ENCODE measurements around the gene CARMIL1.

CARMIL1 gene

DNA sequence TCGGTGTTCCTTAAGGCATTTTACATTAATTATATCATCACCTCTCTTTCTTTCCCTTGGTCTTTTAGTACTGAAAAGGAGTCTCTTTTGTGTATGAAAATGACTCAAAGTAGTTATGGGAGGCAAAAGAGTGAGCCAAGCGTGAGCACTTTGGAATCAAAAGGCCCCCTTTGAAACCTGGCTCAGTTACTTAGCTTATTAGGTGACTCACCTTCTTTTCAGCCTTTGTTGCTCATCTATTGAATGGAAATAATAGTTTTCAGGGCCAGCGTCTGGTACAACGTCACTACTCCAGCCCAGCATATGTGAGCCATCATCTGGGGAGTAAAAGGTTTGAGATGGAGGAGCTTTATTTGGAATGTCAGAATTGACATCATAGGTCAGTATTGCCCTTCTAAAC is 225.5 kb downstream of the CARMIL1 start:
- H3K4me3 ChIP-seq (ENCODE audit: low read depth in 1 of 2, low read length in 2 of 2): no peak overlapping the region

GRCh38 chr6:25506020-25506419 is 226.8 kb downstream of the CARMIL1 start:
- H3K4me3 ChIP-seq (ENCODE audit: low read depth in 1 of 2, low read length in 2 of 2): no peak overlapping the region
- no peak overlapping the region for H3K27ac ChIP-seq (ENCODE audit: low read depth, low read length)
- H3K27me3 ChIP-seq (ENCODE audit: control insufficient read depth in 1 of 2, insufficient read depth in 2 of 2, low read length in 2 of 2): no peaks in the 10 kb centered on the region
- no peaks in the 10 kb centered on the region for H3K4me1 ChIP-seq (ENCODE audit: insufficient read depth, low read length)
- no peak overlapping the region for H3K9ac ChIP-seq (ENCODE audit: low read length)
- no peaks in the 10 kb centered on the region for H3K9me3 ChIP-seq (ENCODE audit: low read length)
- H3K36me3 ChIP-seq (ENCODE audit: insufficient read depth, low read length): no peaks in the 10 kb centered on the region

More for the DNA sequence above, 225.5 kb downstream of the CARMIL1 start:
- no peak overlapping the region for H3K9ac ChIP-seq (ENCODE audit: low read length)
- no peaks in the 10 kb centered on the region for H3K36me3 ChIP-seq (ENCODE audit: insufficient read depth, low read length)
- no peaks in the 10 kb centered on the region for H3K4me1 ChIP-seq (ENCODE audit: insufficient read depth, low read length)
- H3K9me3 ChIP-seq (ENCODE audit: low read length): no peaks in the 10 kb centered on the region
- H3K27me3 ChIP-seq (ENCODE audit: control insufficient read depth in 1 of 2, insufficient read depth in 2 of 2, low read length in 2 of 2): no peaks in the 10 kb centered on the region
- H3K27ac ChIP-seq (ENCODE audit: low read depth, low read length): no peak overlapping the region

- Histone ChIP-seq H3K27me3 (ENCODE audit: control insufficient read depth in 1 of 2, insufficient read depth in 2 of 2, low read length in 2 of 2) (no peaks in the 10 kb centered on the region), H3K9me3 (ENCODE audit: low read length) (no peaks in the 10 kb centered on the region), H3K4me1 (ENCODE audit: insufficient read depth, low read length) (no peaks in the 10 kb centered on the region), H3K27ac (ENCODE audit: low read depth, low read length) (no peak overlapping the region), H3K36me3 (ENCODE audit: insufficient read depth, low read length) (no peaks in the 10 kb centered on the region), H3K4me3 (ENCODE audit: low read depth in 1 of 2, low read length in 2 of 2) (no peak overlapping the region), H3K9ac (ENCODE audit: low read length) (no peak overlapping the region)
Measured at GRCh38 chr6:25508051-25508450, 228.9 kb downstream of the CARMIL1 start.

DNA sequence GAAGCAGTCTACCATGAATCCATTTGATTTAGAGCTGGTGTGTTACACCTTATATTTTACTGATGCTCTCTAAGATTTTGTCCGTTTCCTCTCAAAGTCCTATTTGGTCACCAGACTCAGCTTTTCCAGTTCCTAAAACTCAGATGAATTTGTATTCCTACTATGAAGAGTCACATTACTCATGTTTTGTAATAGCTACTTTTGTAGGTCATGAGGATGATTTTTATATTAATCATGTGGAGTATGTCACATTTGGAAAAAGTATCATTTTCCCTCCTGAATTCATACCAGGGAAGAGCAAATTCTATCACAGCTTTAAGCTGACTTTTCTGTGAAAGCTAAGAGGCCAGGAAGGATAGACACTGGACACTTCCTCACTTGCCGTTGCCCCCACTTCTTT is 232.2 kb downstream of the CARMIL1 start:
- H3K36me3 ChIP-seq (ENCODE audit: insufficient read depth, low read length): no peaks in the 10 kb centered on the region
- no peak overlapping the region for H3K4me3 ChIP-seq (ENCODE audit: low read depth in 1 of 2, low read length in 2 of 2)
- H3K4me1 ChIP-seq (ENCODE audit: insufficient read depth, low read length): no peaks in the 10 kb centered on the region
- H3K9ac ChIP-seq (ENCODE audit: low read length): no peak overlapping the region
- H3K9me3 ChIP-seq (ENCODE audit: low read length): no peaks in the 10 kb centered on the region
- no peaks in the 10 kb centered on the region for H3K27me3 ChIP-seq (ENCODE audit: control insufficient read depth in 1 of 2, insufficient read depth in 2 of 2, low read length in 2 of 2)
- H3K27ac ChIP-seq (ENCODE audit: low read depth, low read length): no peak overlapping the region

- Histone ChIP-seq H3K27ac (ENCODE audit: low read depth, low read length) (no peak overlapping the region), H3K4me1 (ENCODE audit: insufficient read depth, low read length) (no peaks in the 10 kb centered on the region), H3K27me3 (ENCODE audit: control insufficient read depth in 1 of 2, insufficient read depth in 2 of 2, low read length in 2 of 2) (no peaks in the 10 kb centered on the region), H3K4me3 (ENCODE audit: low read depth in 1 of 2, low read length in 2 of 2) (no peak overlapping the region), H3K9ac (ENCODE audit: low read length) (no peak overlapping the region), H3K9me3 (ENCODE audit: low read length) (no peaks in the 10 kb centered on the region), H3K36me3 (ENCODE audit: insufficient read depth, low read length) (no peaks in the 10 kb centered on the region)
Measured at GRCh38 chr6:25512560-25512959, 233.4 kb downstream of the CARMIL1 start.

DNA sequence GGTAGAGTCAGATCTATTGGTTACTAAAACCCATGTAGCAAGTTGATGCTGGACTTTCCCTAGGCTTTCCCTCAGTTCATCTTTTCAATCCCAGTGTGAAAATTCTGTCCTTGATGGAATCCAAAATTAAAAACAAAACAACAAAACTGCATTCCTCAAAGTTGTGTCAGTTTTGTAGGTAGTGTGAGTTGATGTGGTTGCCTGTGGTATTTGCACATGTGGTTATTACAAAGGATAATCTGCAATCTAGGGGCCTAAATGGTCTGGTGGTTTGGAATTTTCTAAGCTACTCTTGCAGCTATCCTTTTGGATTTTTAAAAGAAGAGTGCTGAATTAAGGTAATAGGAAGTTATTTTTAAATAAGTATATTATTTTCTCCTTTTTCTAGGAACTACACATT is 240.7 kb downstream of the CARMIL1 start:
- Histone ChIP-seq H3K27ac (ENCODE audit: low read depth, low read length) (no peak overlapping the region), H3K4me3 (ENCODE audit: low read depth in 1 of 2, low read length in 2 of 2) (no peak overlapping the region)

DNA sequence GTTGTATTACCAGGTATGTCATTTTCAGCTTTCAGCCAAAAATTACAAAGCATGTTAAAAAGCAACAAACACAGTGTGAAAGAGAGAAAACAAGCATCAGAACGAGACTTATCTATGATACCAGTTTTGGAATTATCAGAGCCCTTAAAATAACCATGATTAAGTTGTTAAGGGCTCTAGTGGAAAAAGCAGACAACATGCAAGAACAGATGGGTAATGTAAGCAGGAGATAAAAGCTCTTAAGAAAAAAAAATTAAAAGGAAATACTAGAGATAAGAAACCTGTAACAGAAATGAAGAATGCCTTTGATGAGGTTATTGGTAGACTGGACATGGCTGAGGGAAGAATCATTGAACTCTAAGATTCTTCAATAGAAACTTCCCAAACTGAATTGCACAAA is 245.4 kb downstream of the CARMIL1 start:
- no peaks in the 10 kb centered on the region for H3K9me3 ChIP-seq (ENCODE audit: low read length)
- no peaks in the 10 kb centered on the region for H3K36me3 ChIP-seq (ENCODE audit: insufficient read depth, low read length)
- H3K27me3 ChIP-seq (ENCODE audit: control insufficient read depth in 1 of 2, insufficient read depth in 2 of 2, low read length in 2 of 2): no peaks in the 10 kb centered on the region
- no peak overlapping the region for H3K27ac ChIP-seq (ENCODE audit: low read depth, low read length)
- H3K9ac ChIP-seq (ENCODE audit: low read length): no peak overlapping the region
- no peak overlapping the region for H3K4me3 ChIP-seq (ENCODE audit: low read depth in 1 of 2, low read length in 2 of 2)
- no peaks in the 10 kb centered on the region for H3K4me1 ChIP-seq (ENCODE audit: insufficient read depth, low read length)

More for the DNA sequence above, 240.7 kb downstream of the CARMIL1 start:
- Histone ChIP-seq H3K4me1 (ENCODE audit: insufficient read depth, low read length) (no peaks in the 10 kb centered on the region), H3K27me3 (ENCODE audit: control insufficient read depth in 1 of 2, insufficient read depth in 2 of 2, low read length in 2 of 2) (no peaks in the 10 kb centered on the region), H3K9ac (ENCODE audit: low read length) (no peak overlapping the region), H3K36me3 (ENCODE audit: insufficient read depth, low read length) (no peaks in the 10 kb centered on the region), H3K9me3 (ENCODE audit: low read length) (no peaks in the 10 kb centered on the region)

GRCh38 chr6:25525078-25525477 is 245.9 kb downstream of the CARMIL1 start:
- H3K4me3 ChIP-seq (ENCODE audit: low read depth in 1 of 2, low read length in 2 of 2): no peak overlapping the region
- no peak overlapping the region for H3K9ac ChIP-seq (ENCODE audit: low read length)
- no peaks in the 10 kb centered on the region for H3K9me3 ChIP-seq (ENCODE audit: low read length)
- no peaks in the 10 kb centered on the region for H3K4me1 ChIP-seq (ENCODE audit: insufficient read depth, low read length)
- H3K27me3 ChIP-seq (ENCODE audit: control insufficient read depth in 1 of 2, insufficient read depth in 2 of 2, low read length in 2 of 2): no peaks in the 10 kb centered on the region
- H3K36me3 ChIP-seq (ENCODE audit: insufficient read depth, low read length): no peaks in the 10 kb centered on the region
- no peak overlapping the region for H3K27ac ChIP-seq (ENCODE audit: low read depth, low read length)

- H3K27ac ChIP-seq (ENCODE audit: low read depth, low read length): no peak overlapping the region
- H3K4me1 ChIP-seq (ENCODE audit: insufficient read depth, low read length): no peaks in the 10 kb centered on the region
- H3K36me3 ChIP-seq (ENCODE audit: insufficient read depth, low read length): no peaks in the 10 kb centered on the region
- H3K9me3 ChIP-seq (ENCODE audit: low read length): no peaks in the 10 kb centered on the region
- H3K9ac ChIP-seq (ENCODE audit: low read length): no peak overlapping the region
- H3K4me3 ChIP-seq (ENCODE audit: low read depth in 1 of 2, low read length in 2 of 2): no peak overlapping the region
- no peaks in the 10 kb centered on the region for H3K27me3 ChIP-seq (ENCODE audit: control insufficient read depth in 1 of 2, insufficient read depth in 2 of 2, low read length in 2 of 2)
Measured at GRCh38 chr6:25534942-25535631, 255.9 kb downstream of the CARMIL1 start.

- Histone ChIP-seq H3K4me3 (ENCODE audit: low read depth in 1 of 2, low read length in 2 of 2) (no peak overlapping the region), H3K27me3 (ENCODE audit: control insufficient read depth in 1 of 2, insufficient read depth in 2 of 2, low read length in 2 of 2) (no peaks in the 10 kb centered on the region), H3K27ac (ENCODE audit: low read depth, low read length) (no peak overlapping the region), H3K36me3 (ENCODE audit: insufficient read depth, low read length) (no peaks in the 10 kb centered on the region), H3K4me1 (ENCODE audit: insufficient read depth, low read length) (no peaks in the 10 kb centered on the region), H3K9ac (ENCODE audit: low read length) (no peak overlapping the region), H3K9me3 (ENCODE audit: low read length) (no peaks in the 10 kb centered on the region)
Measured at GRCh38 chr6:25535632-25536225, 256.6 kb downstream of the CARMIL1 start.

DNA sequence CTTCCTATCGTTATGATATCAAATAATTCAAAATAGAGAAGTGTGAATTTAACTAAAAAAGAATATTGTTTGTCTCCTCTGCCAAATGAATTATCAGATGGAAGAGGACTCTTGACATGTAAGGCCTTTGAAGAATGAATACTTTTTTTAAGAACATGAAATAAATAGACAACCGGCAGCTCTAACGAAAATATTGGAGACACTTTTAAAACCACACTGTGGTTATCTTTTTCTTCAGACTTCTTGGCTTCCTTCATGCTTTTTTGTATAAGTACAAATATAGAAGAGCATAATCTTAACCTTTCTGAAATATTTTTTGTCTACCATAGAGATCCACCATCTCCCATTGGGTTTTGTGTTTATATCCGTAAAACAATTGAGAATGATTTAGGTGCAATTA is 257.6 kb downstream of the CARMIL1 start:
- Histone ChIP-seq H3K27ac (ENCODE audit: low read depth, low read length) (no peak overlapping the region), H3K36me3 (ENCODE audit: insufficient read depth, low read length) (no peaks in the 10 kb centered on the region), H3K4me3 (ENCODE audit: low read depth in 1 of 2, low read length in 2 of 2) (no peak overlapping the region), H3K9me3 (ENCODE audit: low read length) (no peaks in the 10 kb centered on the region), H3K9ac (ENCODE audit: low read length) (no peak overlapping the region), H3K4me1 (ENCODE audit: insufficient read depth, low read length) (no peaks in the 10 kb centered on the region), H3K27me3 (ENCODE audit: control insufficient read depth in 1 of 2, insufficient read depth in 2 of 2, low read length in 2 of 2) (no peaks in the 10 kb centered on the region)
